HG03039 (cell line): ENCODE results near the gene STON2.

Source experiments
- ATAC-seq: cut with Tn5 transposase; IDR thresholded peaks from one replicate; pipeline ENCODE4 v1.9.1; 2021; ENCODE audit warnings: mild to moderate bottlenecking, moderate library complexity; ENCODE audit not compliant: unreplicated experiment

The STON2 gene

DNA sequence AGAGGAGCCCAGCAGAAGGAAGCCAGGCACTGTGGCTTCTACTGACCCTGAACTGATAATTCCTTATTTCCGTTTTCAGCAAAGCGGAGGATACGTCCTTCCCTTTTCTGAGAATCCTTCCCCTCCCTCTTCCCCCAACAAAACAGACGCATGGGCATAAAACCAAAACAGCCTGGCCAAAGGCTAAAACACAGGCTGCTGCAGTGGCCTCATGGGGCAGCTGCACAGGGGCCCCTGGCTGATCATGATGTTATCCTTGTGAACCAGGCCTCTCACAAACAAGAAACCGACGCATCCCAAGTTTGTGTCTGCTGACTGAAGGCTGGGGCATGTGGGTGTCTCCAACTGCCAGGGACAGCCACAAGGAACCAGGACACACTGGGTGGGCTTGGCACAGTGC lies 23.4 kb upstream of the STON2 start:
- no peak for ATAC-seq

DNA sequence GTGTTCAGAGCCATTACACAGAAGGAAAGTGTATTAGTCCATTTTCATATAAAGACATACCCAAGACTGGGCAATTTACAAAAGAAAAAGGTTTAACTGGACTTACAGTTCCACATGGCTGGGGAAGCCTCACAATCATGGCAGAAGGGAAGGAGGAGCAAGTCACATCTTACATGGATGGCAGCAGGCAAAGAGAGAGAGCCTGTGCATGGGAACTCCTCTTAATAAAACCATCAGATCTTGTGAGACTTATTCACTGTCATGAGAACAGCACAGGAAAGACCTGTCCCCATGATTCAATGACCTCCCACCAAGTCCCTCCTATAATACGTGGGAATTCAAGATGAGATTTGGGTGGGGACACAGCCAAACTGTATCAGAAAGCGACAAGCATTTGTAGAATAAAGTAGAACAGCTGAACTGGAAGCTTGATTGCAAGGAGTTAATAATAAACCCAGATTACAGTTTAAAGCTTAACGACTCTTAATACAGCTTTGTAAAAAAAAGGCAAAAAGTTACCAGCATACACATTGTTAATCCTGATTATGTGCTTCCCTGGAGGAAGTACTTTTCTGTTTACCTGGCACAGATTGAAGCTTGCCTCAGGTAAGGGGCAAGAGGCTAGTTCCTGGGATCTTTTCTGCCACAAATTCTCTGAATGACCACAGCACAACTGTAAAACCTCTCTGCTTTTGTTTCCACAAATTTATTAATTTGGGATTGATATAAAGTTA lies 18.1 kb upstream of the STON2 start:
- ATAC-seq: no peak

DNA sequence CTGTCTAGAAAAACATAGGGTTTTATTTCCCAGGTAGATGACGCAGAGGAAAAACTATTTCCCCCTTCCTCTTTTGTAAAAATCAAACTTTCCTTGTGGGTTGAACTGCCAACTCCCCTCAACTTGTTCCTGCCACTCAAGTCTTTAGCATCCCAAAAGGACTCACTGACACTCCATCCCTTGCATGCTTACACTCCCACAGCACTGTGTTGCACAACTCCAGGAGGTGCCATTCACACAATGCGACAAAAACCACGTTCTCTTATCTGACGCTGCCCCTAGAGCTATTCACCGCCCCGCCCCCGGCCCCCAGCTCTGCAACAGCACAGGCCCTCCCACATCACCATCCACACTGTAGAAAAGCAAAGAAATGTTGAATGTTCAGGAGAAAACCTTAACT lies 16.9 kb upstream of the STON2 start:
- ATAC-seq: no peak

DNA sequence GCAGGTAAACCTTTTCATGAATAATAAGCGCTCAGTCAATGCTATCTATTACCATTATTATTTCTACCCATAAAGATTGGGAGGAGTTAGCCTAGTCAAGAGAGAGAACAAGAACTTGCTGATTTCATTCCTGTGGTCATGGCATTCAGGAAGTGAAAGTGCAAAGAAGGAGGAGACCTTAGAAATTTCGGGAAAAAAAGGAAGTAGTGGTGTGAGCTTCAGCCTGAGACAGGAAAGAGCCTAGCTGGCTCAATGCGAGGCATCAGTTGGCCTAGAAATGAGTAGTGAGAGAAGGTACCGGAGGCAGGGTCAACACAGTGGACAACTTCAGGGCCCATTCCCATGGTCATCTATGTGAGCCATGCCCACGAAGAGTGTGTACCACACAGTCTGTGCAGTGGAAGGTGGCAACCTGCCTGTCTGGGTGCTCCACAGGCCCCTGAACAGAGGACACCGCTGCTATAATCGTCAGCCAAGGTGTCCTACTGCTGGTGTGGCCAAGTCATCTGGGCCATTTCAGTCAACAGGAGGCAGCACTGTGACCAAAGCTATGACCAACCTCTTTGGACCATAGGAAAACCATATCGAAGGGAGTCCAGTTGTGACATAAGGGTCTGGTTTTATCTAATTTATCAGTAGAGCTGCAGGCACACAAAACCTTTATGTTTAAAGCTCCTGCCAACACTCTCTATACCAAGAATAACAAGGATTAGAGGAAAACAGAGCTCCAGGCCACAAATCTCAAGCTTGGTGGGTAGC lies 16.2 kb upstream of the STON2 start:
- ATAC-seq: no peak

DNA sequence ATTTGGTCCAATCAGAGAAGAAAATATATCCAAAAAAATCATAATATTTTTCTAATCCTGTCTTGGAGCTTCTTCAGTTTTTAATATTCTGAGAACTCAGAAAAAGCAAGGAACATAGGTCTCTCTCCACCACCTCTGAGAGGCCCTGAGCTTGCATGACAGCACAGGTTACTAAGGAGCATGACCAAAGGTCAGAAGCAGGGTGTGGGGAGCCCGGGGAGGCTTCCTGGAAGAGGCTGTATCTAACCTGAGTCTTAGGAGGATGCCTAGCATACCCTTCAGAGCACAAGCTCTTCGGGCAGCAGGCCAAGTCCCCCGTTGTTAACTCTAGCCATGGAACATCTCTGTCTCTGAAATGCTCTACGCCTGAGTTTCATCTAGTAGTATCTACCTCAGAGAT lies 15.7 kb upstream of the STON2 start:
- ATAC-seq: no peak

DNA sequence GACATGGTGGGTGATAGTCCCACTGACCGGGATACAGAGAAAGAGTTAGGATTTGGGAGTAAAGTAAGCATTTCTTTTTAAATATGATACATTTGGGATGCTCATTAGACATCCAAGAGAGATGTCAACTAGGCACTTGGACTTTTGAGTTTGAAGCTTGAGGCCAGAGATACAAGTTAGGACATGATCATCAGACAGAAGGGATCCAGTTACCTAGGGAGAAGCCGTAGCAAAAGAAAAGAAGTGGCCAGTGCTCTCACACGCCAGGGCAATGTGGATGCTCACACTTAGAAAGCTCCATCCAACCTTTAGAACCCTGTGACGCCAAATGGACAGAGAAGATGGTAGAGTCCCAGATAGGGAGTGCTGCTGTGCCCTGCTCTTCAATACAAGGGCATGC lies 14.0 kb upstream of the STON2 start:
- ATAC-seq: no peak

DNA sequence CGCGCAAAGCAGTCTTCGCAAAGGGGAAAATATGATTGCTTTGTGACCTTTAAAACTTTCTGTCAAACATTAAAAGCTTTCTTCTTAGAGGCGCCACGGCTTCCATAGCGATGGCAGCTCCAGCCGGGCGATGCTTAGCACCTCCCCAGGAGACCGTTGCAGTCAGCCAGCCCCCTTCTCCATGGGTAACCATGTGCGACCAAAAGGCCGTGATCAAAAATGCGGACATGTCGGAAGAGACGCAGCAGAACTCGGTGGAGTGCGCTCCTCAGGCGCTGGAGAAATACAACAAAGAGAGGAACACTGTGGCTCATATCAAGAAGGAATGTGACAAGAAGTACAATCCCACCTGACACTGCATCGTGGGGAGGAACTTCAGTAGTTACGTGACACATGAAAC lies 12.7 kb upstream of the STON2 start:
- ATAC-seq: no peak

DNA sequence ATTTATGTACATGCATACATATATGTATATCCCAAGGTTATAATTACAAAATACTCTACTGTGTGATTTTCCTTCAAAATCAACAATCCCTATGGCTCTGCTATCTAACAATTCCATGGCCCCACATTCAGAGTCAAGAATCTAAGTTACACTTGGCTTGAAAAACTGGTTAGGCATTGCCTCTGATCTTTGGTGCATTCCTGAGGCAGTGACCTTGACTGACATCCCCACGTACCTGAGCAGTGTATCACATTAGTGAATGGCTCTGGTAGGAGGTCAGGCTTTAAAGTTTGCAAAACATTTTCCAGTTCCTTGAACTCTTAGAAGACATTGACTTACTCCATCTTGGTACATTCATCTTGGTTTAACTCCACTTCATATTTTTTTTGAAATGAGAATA lies 8.5 kb upstream of the STON2 start:
- no peak for ATAC-seq

DNA sequence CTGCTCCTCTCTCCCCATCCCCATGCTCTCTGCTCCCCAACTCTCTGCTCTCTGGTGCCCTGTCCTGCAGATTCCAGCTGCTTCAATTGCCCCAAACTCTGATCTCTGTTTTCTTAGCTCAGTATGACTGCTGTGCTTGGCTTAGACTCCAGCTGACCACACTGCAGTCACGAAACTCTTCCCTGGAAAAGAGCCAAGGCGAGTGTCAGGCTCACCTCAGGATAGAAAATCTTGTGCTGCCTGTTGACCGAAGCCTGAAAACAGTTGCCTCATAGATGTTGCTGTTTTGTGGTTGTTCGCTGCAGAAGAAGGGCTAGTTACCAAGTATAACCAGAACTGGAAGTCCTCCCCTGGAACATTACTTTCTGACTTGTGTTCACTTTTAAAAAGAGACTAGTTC lies 6.7 kb upstream of the STON2 start:
- no peak for ATAC-seq

DNA sequence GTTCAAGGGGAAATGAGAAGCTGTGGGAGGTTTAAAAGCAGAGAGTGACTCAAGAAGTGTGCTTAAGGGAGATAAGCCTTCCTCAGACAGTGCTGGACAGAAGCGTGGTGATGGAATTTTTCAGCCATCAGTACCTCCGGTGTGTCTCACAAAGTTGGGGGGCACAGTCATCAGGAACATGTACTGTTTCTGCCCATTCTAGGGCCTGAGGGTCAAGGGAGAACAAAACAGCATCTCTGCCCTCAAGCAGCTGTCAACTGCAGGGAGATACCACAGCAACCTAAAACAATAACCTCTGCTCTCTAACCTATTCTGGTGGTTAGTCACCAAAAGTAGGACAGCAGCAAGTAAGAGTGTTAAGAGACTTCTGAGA lies 2.0 kb upstream of the STON2 start:
- no peak for ATAC-seq

DNA sequence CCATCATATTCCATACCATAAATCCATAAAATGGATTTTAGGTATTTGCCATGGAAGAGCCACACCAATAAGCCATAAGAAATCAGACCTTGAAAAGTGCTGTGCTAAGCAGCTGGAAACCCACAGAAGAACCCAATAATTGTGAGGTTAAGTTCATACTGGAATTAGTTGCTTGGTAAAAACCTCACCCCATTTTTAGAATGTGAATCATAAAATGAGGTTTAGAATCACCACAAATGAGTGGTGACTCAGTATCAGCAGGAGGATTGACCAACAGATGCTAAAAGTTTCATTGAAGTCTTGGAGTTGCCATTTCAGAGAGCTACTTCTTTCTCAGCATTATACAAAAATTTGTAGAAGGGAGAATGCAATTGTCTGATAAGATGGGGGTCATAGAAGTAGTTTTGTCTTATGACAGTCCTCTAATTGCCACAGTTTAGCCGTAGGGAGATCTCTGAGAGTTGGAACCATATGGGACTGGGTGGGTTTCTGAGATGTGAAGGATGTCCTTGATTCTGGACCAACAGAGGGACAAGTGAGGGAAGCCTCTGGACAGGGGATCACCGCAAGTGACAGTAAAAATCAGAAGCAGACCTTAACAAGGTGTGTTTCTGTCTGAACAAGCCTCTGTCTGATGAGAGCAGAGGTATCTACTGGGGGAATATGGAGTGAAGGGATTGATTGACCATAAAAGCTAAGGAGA lies 1.4 kb upstream of the STON2 start:
- ATAC-seq: no peak

DNA sequence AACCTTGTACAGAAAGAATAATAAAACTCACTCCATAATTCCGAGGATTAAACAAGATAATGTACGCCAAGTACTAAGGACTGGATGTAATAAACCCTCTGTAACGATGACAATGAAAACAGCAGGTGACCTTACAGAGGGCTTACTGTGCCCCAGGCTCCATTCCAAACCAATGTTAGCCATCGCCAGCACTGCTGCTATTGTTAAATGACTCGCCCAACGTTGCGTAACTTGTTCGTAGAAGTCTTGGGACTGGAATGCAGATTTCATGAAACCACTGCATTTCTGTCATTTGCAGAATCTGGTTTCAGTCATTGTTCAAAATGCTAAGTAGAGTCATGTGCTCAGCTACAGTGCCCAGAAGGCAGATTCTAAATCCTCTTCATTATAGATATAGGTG lies 728 bp upstream of the STON2 start:
- ATAC-seq: no peak

DNA sequence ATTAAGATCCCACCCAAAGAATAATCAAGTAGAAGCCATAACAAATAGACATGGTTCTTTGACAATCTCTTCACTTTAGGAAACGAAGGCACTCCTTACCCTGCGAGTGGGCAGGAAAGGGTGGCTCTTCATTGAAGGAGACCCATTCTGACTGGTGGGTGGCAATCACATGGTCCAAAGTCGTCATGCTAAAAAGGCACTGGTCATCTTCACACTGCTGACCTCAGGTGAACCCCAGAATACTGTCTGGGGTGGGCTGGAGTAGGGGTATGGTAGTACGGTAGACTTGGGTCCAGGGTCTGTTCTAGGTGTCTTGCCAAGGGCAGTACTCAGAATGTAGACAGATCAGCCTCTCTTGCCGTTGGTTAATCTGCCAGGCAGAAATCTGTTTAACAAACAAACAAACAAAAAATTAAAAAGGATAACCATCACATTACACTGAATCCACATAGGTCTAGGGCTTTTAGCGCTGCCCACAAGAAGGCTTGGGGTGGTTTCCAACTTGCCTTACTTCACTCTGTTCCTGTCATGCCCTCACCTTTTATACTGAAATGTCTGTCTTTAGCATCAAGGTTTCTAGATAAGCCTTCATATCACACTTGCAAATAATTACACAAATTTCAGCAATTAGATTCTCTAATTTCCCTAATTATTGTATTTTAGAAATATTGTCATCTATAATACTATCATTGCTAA lies 1.8 kb downstream of the STON2 start:
- no peak for ATAC-seq

DNA sequence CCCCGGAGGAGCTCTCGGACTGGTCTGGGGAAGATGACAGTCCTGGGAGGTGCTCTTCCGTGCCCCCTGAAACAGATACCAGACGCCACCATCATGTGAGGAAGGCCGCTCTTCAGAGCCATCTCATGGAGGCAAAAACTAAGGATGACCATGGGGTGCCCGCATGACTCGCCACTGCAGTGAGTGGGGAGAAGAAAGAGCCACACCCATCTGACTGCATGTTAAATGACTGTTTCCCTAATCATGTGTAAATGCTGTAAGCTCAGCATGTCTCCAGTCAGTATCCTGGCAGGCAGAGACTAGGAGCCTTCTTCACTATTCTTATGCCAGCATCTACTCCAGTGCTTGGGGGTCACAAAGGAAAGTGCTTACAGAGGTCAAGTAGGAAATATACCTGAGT lies 4.0 kb downstream of the STON2 start:
- no peak for ATAC-seq

DNA sequence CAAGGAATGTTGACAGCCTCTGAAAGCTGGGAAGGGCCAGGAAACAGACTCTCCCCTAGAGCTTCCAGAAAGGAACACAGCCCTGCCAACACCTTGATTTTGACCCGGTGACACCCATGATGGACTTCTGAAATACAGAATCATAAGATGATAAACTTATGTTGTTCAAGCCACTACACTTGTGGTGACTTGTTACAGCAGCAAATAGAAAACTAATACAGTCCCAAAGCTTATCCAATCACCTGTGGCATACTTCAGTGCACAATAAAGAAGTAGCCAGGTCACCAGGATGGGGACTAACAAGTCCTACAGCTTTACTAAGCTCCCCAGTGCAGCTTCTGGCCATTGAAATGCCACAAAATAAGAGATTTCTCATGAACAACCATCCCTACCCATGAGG lies 5.4 kb downstream of the STON2 start:
- ATAC-seq: no peak

DNA sequence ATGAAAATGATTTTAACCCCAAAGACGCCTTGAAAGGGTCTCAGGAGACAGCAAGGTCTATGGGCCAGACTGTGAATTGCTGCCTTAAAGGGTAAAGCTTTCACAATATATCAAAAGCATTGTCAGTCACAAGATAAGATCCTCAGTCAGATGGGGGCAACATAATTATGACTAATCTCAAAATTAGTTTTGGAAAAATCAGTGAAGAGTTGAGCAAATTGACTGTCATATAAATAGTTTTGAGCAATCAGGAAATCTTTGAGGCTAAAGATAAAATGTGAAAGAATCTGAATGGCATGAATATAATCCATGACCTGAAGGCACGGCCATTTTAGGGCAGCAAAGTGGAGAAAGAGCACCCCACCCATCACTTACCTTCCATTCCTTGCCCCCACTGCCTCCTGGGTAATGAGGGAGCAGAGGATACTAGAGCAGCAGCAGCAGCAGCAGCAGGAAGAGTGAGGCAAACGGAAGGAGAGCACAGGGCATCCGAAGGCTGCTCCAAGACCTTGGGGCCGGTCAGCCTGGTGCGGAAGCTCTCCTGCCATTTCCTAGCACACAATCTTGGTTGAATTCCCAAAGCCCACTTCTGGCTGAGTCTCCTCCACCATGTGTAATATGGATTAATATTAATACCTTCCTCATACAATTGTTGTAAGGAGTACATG lies 7.0 kb downstream of the STON2 start:
- no peak for ATAC-seq

DNA sequence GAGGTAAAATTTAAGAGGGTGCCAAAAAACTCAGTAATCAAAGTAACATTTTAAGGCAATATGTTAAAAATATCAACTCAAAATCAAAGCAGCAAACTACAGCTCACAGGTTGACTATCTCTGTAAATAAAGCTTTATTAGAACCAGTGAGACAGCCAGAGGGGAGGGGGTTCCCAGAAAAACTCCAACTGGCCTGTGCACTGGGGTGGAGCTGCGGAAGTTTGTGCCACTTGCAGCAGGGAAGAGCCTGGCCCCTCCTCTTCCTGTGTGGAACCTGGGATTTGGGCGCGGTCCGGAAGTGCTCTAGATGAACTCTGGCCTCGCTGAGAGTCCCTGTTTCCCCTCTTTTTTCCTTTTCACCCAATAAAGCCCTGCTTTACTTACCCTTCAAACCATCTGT lies 8.1 kb downstream of the STON2 start:
- ATAC-seq: no peak

DNA sequence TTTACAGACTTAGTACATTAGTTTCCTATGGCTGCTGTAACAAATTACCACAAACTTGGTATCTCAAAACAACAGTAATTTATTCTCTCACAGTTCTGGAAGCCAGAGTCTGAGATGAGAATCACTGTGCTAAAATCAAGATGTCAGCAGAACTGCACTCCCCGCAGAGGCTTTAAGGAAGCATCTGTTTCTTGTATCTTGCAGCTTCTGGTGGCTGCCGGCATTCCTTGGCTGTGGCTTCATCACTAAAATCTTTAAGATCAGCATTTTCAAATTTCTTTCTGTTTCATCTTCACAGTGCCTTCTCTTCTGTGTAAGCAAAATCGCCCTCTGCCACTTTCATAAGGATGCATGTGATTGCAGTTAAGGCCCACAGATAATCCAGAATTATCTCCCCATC lies 9.4 kb downstream of the STON2 start:
- no peak for ATAC-seq

DNA sequence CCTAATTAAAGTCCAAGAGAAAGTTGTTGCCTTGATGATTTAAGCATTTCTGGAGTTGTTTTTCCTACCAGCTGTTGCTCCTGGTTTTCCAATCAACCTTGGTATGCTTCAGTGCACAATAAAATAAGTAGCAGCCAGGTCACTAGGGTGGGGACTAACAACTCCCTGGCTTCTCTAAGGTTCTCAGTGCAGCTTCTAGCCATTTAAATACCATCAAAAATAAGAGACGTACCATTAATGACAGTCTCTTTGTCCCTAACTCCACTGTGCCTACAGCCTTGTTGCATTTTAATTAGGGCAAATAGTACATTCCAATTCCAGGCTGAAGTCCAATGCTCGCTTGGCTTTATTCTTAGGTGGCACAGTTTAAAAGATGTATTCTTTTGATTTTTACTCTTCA lies 11.8 kb downstream of the STON2 start:
- ATAC-seq: no peak

DNA sequence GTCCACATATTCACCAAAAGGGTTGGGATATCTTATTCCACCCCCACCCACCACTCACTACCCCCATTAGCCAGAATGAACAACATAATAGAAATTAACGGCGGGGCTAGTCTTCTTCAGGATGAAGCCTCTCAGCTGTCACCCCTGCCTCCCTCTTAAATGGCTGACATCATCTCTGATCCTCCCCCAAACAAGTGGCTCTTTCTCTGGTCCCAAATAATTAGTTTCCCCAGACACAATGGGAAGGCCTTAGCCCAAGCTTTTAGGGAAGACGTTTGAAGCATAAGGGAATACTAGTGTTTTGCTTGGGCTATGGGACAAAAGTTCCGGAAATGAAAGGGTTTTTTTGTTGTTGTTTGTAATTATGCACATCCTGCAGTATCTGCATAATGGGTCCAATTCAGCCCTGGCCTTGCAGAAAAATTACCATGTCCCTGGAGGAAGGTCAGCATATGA lies 13.8 kb downstream of the STON2 start:
- ATAC-seq: no peak

DNA sequence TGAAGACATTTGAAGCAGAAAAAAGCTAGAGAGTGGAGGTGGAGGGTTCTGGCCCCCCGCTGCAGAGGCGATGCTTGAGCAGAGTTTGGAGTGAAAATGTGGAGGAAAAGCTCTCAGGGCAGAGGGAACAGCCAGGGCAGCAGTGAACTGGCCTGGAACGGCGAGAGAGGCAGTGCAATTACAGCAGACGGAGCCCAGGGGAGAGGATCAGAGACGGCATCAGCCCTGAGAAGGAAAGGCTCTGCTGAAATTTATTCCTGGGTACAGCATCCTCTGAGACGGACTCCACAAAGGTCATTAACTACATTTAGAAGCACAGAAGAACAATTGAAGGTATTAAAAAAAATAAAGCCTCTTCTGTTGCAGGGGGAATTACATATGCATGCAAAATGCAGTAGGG lies 14.2 kb downstream of the STON2 start:
- ATAC-seq: no peak
